Calu3 (cell line): ENCODE data around the gene CRYBG1. TPM values are rescaled to one million over a fixed set of nuclear protein-coding genes. Genes with fewer than 3 reads are reported as not detected.

ENCODE experiments used
- BruUV-seq: library from RNA; stranded (reverse); fragments of 400-500 nt; replicated peaks from 2 replicates; lab custom pipeline; 2021; lab: Mats Ljungman, UMichigan
- CTCF ChIA-PET: fragments of 300-600 bp; sonication (Branson Sonifier 250); formaldehyde crosslinking; loops from one replicate; lab custom pipeline; 2022; ENCODE audit warnings: antibody characterized with exemption; lab: Charles Lee
- DNase-seq: peaks from one replicate; pipeline ENCODE4 v3.0.0; 2022
- H3K27ac Mint-ChIP-seq: one replicate; pipeline ENCODE4 v1.8.0; 2022; ENCODE audit warnings: mixed read lengths; ENCODE audit not compliant: unreplicated experiment
- H3K27me3 Mint-ChIP-seq: one replicate; pipeline ENCODE4 v1.8.0; 2022; ENCODE audit warnings: mixed read lengths; ENCODE audit not compliant: unreplicated experiment
- H3K36me3 Mint-ChIP-seq: one replicate; pipeline ENCODE4 v1.8.0; 2022; ENCODE audit warnings: mild to moderate bottlenecking, moderate library complexity, mixed read lengths; ENCODE audit not compliant: insufficient read depth, unreplicated experiment
- H3K4me1 Mint-ChIP-seq: one replicate; pipeline ENCODE4 v1.8.0; 2022; ENCODE audit warnings: mild to moderate bottlenecking, low read depth, mixed read lengths; ENCODE audit not compliant: unreplicated experiment
- H3K4me3 Mint-ChIP-seq: one replicate; pipeline ENCODE4 v1.8.0; 2022; ENCODE audit warnings: mild to moderate bottlenecking, low read depth, moderate library complexity, mixed read lengths; ENCODE audit not compliant: unreplicated experiment
- H3K9me3 Mint-ChIP-seq: one replicate; pipeline ENCODE4 v1.8.0; 2022; ENCODE audit warnings: low read depth, mixed read lengths; ENCODE audit not compliant: unreplicated experiment
- CTCF ChIP-seq: fragments of 200-600 bp; IDR thresholded peaks from one replicate; pipeline ENCODE4 v1.8.0; 2022; ENCODE audit warnings: antibody characterized with exemption; ENCODE audit not compliant: unreplicated experiment
- intact Hi-C: fragments of 100-400 bp; cut with micrococcal nuclease; formaldehyde crosslinking; loops from one replicate; pipeline ENCODE4 v1.10.0; 2022; ENCODE audit not compliant: unreplicated experiment
- total RNA-seq: library from RNA; stranded (reverse); gene quantifications from 2 replicates; pipeline ENCODE4 v1.2.3, GENCODE V29; 2022

Gene CRYBG1
- total RNA-seq, 1 experiment from 2014 or later = 40.7 TPM

DNA sequence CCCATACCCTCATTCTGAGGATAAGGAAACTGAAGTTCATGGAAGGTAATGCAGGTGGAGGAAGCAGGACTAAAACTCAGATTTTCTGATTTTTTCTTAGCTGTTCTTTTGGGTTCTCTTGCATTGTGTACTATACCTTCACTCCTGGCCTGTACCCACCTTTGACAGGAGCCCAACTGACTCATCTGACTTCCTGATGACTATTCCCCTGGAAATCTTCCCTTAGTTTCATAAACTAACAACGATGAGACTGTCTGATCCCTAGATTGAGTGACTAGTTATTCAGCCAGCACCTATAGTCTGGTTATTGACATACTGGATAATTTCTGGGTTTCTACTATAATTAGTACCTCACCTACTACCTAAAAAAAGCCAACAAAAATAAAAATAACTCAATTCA, 10.1 kb downstream of the CRYBG1 start:
- no peak for TF ChIP-seq CTCF
- H3K27ac Mint-ChIP-seq = peak overlapping the region; percentile 50
- H3K4me1 Mint-ChIP-seq = peaks cover 44% of the 10 kb centered on the region
- H3K36me3 Mint-ChIP-seq = peaks cover 4% of the 10 kb centered on the region
- DNase-seq = no peak
- no TSS peak for BruUV-seq
- no peak overlapping the region for H3K4me3 Mint-ChIP-seq
- H3K27me3 Mint-ChIP-seq = no peaks in the 10 kb centered on the region
- H3K9me3 Mint-ChIP-seq = no peaks in the 10 kb centered on the region
- intact Hi-C loops = loop anchor here (5.0 kb wide), 1 partner anchor 147 kb away; no protein-coding TSS in a partner anchor
- CTCF ChIA-PET = interaction anchor here (1.5 to 2.9 kb wide), 2 partner anchors 13 to 31 kb away, joined by 5 to 7 read pairs; no protein-coding TSS in a partner anchor

DNA sequence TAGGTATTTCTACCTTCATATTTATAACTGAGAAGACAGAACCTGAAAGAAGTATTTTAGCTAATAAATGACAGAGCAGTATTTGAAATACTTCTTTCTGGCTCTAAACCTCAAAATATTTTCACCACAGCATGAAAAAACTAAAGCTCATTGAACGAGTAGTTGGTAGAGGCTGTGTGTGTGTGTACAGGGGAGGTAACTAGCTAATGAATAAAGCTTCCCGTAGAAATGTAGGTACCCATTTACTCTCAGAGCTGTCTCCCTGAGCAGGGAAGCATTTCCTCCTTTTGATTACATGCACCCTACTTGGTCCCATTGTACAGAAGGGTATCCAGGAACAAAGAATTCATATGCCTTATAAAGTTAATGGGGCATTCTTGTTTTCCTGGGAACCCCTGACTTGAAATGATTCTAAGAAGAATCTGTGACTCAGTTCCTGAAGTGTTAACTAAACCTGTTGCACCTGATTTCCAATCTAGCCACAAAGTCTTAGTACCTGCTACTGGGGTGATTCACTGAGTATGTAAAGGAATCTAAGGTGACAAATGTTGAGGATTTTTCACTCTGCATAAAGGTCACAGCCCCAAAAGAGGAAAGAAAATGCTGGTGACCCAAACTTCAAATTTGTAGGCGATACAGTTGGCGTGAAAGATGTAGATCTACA, 12.5 kb downstream of the CRYBG1 start:
- DNase-seq = no peak
- Mint-ChIP-seq H3K4me1 (peaks cover 61% of the 10 kb centered on the region), H3K27me3 (no peaks in the 10 kb centered on the region), H3K27ac (peak overlapping the region; percentile 78), H3K9me3 (no peaks in the 10 kb centered on the region), H3K36me3 (no peaks in the 10 kb centered on the region), H3K4me3 (no peak overlapping the region)
- no peak for TF ChIP-seq CTCF
- intact Hi-C loops = loop anchor here (5.0 kb wide), 1 partner anchor 144 kb away; no protein-coding TSS in a partner anchor
- BruUV-seq = no TSS peak
- CTCF ChIA-PET = interaction anchor here (0.6 kb wide), 1 partner anchor 193 kb away, joined by 4 read pairs; no protein-coding TSS in a partner anchor

- no peak for DNase-seq
- peak overlapping the region; percentile 78 for H3K27ac Mint-ChIP-seq
- H3K9me3 Mint-ChIP-seq = no peaks in the 10 kb centered on the region
- CTCF ChIA-PET = no interaction called here
- TF ChIP-seq CTCF = no peak
- H3K4me1 Mint-ChIP-seq = peaks cover 61% of the 10 kb centered on the region
- intact Hi-C loops = loop anchor here (5.0 kb wide), 1 partner anchor 144 kb away; no protein-coding TSS in a partner anchor
- BruUV-seq = no TSS peak
- H3K4me3 Mint-ChIP-seq = no peak overlapping the region
- no peaks in the 10 kb centered on the region for H3K27me3 Mint-ChIP-seq
- no peaks in the 10 kb centered on the region for H3K36me3 Mint-ChIP-seq
Observed at GRCh38 chr6:106373502-106374239, 13.2 kb downstream of the CRYBG1 start.

GRCh38 chr6:106377061-106377540, 16.6 kb downstream of the CRYBG1 start:
- TF ChIP-seq CTCF = no peak
- H3K4me1 Mint-ChIP-seq = peaks cover 53% of the 10 kb centered on the region
- peak overlapping the region; percentile 11 for H3K4me3 Mint-ChIP-seq
- no peaks in the 10 kb centered on the region for H3K36me3 Mint-ChIP-seq
- H3K9me3 Mint-ChIP-seq = no peaks in the 10 kb centered on the region
- H3K27me3 Mint-ChIP-seq = no peaks in the 10 kb centered on the region
- peak overlapping the region; percentile 17 for H3K27ac Mint-ChIP-seq
- BruUV-seq = no TSS peak
- CTCF ChIA-PET = interaction anchor here (1.8 kb wide), 1 partner anchor 16 kb away, joined by 6 read pairs; the partner anchor contains the start of gene CRYBG1
- intact Hi-C loops = no loop called here
- DNase-seq = no peak
